ENCODE measurements around the gene PDE8B.

PDE8B gene

DNA sequence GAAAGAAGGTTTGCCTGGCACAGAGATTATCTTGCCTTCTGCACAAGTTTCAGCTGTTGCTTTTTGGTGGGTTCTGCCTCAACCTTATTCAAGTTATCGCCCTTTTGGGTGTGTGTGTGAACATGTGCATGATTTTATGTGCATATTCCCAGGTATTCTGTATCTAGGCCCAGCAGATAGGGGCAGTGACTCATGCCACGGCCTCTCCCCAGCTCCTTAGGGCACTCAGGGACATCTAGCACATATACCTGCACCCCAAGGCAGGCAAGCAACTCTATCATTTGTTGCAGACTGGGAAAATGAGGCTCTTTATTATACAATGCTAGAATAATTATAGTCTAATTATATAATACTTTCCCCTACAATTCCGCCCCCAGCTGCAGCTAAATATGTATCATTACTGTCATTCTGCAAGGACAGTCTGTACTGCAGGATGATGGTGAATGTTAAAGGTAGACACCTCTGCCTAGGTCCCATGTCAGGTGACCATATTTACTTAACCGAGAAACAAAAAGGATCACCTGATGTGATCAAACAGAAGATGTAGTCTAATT, 128.9 kb downstream of the PDE8B start:
- Histone ChIP-seq H3K27ac (no peak overlapping the region), H3K4me3 (no peak overlapping the region)

DNA sequence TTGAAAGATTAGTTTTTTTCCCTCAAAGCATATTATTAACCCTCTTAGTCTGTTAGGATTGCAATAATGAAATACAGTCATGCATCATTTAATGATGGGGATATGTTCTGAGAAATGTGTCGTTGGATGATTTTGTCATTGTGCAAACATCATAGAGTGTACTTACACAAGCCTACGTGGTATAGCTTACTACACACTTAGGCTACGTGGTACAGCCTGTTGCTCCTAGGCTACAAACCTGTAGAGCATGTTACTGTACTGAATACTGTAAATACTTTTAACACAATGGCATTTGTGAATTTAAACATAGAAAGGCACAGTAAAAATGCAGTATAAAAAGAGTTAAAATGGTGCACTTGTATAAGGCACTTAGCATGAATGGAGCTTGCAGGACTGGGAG, 132.7 kb downstream of the PDE8B start:
- Histone ChIP-seq H3K27ac (no peak overlapping the region), H3K4me3 (no peak overlapping the region)

DNA sequence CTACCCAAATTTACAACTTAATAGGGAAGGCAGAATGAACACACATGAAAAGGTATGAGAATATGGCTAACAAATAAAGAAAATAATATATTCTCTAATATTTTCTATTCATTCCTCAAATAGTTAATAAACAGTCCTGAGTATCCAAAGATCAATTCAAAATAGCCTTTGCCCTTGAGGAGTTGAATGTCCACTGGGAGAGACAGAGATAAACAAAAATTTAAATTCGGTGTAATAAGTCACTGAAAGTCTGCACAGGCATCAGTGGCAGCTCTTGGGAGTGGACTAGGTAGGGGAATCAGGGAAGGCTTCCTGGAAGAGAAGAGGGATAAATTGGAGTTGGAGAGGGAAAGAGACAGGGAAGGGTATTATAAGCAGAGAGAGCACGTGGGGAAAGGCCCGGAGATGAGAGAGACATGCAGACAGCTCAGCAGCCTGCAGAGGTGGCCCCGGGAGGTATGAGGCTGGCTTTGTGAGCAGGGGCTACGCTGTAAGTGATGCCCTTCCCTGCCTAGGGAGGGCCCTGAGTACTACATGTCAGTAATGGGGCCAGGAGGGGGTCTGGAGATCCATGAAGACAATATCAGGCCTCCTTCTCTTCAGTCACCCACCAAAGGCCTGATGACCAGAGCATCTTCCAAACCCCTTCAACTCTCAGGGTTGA, 137.1 kb downstream of the PDE8B start:
- Histone ChIP-seq H3K27ac (no peak overlapping the region), H3K4me3 (no peak overlapping the region)

DNA sequence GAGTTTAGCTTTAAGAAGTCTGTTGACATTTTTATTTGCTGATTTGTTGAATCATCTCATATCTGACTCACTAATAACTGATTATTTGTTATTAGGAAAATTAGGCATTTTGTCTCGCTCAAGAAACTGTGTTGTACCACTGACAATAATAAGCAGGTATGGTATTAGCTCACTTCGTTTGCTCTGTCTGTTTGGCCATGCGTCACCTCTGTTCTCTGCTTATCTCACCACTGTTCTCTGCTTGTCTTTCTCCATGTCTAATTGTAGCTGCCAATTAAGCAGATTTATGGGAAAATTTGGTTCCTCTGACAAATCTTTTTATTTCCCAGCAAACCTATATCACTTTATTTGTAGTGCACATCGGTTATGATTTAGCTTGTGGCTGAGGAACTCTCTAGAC, 142.8 kb downstream of the PDE8B start:
- no peak overlapping the region for H3K4me3 ChIP-seq
- no peak overlapping the region for H3K27ac ChIP-seq

DNA sequence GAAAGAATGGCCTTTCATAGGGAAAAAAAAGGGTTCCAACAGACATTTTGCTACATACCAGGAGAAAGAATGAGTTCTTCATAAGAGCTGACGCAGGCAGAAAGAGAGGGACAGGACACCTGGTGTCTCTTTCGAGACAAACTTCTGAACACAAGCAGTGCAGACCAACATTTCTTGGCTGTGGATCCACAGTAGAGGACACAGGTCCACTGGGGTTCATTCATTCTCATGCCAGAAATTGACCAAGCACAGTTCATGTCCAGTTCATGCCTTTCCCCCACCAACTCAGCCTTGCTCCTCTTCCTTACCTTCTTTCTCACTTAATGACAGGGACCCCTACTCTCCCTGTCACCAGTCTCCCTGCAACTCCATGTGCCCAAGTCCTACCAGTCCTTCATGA, 144.0 kb downstream of the PDE8B start:
- H3K27ac ChIP-seq: no peak overlapping the region

DNA sequence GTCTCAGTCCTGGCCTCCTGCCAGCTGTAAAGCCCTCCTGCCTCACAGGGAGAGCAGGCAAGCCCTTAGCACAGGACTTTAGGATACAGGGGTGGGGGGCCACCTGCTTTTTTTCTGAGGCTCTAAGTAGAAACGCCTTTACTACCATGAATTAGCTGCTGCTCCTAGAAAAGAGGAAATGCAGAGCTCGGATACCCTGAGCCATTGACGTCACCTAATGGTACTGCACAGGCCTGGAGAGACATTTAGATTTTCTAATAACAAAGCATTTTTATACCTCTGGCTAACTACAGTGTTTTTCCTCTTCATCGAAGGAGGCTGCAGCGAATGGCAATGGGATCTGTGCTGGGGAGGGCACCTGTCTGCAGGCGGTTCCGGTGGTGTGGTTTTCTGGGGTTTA, 144.6 kb downstream of the PDE8B start:
- H3K27ac ChIP-seq: no peak overlapping the region
- no peak overlapping the region for H3K4me3 ChIP-seq

More for the DNA sequence above, 144.0 kb downstream of the PDE8B start:
- H3K4me3 ChIP-seq: no peak overlapping the region

DNA sequence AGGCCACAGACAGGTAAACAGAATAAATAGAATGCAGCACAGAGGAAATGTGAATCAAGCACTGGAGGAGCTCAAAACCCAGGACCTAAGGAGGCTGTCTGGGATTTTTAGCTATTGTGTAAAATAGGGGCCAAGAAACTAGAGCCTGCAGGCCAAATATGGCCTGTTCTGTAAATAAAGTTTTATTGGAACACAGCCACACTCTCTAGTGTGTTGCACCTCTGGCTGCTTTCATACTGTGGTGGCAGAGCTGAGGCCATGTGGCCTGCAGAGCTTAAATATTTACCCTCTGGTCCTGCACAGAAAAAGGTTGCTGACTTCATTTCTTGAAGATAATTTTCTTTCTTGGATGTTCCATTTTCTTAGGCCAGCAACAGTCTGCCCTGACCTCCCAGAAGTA, 145.3 kb downstream of the PDE8B start:
- Histone ChIP-seq H3K4me3 (no peak overlapping the region), H3K27ac (no peak overlapping the region)

DNA sequence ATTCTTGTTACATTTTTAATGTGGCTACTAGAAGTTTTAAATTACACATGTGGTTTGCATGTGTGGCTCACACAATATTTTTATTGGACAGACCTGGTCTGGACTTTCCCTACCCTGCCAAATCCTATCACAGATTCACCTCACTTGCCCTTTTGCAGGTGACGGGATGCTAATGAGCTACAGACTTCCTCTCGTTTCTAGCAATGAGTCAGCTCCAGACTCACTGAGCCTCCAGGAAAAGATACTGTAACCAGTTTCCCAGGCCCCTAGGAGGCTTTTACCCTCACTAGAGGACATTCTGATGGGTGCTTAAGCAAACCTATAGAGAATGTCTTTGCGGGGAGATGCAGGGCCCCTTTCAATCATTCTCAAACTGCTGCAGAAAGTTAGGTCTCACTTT, 146.3 kb downstream of the PDE8B start:
- Histone ChIP-seq H3K4me3 (no peak overlapping the region), H3K27ac (no peak overlapping the region)

DNA sequence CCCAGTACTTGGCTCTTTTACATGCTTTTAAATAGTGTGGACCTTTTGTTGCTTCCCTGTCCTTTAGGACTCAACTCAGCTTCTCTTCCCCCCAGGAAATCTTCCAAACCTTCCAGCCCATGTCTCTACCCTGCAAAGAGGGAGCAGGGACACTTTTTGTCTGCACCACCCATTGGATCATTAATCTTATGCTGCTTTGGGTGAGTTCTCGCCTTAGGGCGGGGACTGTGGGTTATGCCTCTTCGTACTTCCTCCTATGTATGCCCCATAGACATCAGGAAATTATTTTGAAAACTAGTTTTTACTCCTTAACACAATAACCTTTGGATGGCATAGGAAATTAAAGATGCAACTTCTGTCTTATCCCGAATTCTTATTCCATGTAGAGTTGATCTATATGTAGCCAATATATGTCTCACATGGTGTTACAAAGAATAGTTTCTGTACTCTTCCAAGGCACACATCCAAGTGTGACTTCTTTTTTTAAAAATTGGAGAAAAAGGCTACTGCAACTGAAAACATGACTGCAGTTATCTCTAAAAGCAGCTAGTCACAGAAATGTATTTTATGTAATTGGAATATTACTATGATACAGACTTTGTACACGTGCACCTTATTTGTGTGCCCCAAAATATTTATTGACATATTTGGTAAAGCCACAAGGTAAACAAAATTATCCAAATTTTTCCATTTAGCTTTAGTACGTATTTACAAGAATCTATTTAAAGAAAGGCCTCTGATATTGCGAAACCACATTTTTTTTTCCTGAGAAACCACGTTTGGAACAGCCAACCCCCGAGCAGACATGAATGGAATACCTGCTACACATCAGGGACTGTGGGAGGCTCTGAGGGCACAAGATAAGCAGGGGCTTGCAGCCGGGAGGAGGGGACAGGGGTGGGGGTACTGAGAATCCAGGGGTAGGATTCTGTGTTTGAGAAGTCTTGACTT, 148.1 kb downstream of the PDE8B start:
- no peak overlapping the region for H3K4me3 ChIP-seq
- no peak overlapping the region for H3K27ac ChIP-seq

DNA sequence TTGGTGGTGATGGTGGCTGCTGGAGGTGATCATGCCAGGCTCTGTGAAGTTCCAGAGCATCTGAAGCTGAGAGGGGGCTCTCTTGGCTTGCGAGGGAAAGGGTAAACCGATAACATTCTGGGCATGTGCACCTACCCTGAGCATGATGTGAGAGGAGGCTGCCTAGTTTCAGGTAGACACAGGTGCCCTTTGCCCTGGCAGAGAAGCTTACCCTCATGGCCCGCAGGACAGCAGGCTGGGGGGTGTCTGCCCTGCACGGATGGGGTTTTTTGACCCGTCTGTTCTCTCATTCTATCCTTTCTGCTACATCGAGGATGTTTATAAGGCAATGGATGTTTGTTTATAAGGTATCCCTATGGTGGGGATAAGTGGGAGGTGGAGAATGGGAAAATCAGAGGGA, 148.8 kb downstream of the PDE8B start:
- no peak overlapping the region for H3K27ac ChIP-seq
- H3K4me3 ChIP-seq: no peak overlapping the region

DNA sequence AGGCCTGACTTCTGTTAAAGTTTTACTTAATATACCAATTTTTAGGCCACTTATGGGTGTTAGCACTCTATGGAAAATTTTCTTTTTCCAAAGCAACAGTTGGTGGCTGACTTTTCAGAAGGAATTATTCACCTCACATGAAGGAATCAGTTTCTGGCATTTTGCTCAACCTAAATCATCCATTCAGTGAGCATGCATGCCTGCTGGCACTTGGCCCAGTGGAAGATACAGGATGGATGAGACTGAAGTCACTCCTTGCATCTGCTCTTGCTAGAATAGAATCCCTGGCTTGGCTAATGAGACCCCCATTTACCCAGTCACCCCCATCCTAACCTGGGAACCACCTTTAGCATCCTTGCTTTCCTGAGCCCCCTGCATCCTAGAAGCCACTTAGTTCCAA, 149.9 kb downstream of the PDE8B start:
- Histone ChIP-seq H3K4me3 (no peak overlapping the region), H3K27ac (no peak overlapping the region)

DNA sequence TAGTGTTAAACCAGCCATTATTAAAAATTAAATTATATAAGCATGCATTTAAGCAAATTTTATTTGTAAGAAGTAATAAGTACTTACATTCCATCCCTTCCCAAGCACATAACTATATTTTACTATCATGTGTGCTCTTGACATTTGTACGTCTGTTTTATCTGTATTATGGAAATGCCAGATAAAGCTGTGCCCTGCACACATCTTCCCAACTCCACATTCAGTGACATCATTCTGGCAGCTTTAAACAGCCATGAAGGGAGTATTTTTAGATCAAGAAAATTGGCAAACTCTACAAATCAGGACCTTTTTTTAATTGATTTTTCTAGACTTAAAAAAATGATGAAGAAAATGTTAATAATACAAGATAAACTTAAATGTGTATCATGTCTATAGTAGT, 150.5 kb downstream of the PDE8B start:
- Histone ChIP-seq H3K27ac (no peak overlapping the region), H3K4me3 (no peak overlapping the region)

DNA sequence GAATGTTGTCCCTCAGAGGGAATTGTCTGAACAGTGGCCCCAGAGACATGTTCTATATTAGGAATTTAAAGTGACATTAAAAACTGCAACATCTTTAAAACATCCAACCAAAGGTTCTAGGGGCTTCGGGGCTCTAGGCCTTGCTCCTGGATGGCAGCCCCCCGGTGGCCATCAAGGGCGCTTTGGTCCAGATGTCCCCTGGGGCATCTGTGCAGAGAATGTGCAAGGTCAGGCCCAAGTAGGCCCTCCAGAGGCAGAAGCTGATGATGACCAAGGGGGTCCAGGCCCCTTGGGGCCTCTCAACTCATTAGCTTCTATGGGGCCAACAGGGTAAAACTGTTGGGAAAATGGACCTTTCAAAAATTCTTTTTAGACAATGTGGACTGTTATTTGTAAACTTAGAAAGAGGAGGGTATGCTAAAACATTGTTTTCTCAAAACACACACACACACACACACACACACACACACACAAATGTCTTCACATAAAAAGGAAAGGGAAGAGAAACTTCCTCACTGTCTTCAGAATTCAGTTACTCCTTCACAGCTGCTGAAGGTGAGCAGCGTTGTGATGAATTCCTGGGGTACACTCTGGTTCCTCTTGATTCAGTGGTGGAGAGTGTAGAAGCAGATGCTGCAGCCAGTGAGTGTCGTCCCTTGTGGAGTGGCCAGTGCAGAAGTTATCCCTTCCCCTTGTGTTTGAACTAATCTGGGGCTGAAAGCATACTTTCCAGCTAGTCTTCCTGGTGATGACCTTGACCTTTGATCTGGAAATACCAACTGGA, 156.4 kb downstream of the PDE8B start:
- Histone ChIP-seq H3K27ac (no peak overlapping the region), H3K4me3 (no peak overlapping the region)

DNA sequence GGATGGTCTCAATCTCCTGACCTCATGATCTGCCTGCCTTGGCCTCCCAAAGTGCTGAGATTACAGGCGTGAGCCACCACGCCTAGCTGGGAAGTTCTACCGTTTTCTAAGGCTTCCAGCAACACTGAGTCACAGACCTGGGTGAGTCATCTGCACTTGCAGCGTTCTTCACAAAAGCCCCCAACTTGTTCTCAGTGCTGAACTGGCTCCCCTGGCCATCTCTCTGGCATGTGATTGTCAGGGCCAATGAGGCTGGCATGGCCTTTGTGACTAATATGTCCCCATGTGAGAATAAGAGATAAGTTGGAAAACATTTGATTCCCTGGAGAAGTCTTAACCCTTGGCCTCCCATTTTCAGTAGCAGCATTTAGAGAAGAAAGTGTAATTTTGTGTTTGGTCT, 157.3 kb downstream of the PDE8B start:
- H3K27ac ChIP-seq: no peak overlapping the region
- H3K4me3 ChIP-seq: no peak overlapping the region

DNA sequence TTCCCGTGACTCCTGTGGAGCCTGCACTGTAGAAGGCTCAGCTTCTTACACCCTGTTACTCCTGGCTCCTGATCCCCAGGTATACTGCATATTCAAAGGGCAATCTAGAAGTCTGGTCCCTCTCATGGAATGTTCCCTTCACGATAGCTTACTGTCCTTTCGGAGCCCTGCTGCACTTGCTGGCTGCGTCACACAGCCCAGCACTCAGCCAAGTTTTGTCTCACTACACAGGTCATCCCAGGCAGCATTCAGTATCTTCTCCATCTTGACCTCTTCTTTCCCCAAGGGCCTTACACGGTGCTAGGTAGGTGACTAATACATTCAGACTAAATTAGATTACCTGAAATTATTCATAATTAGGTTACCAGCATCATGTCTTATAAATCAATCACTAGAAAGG, 157.9 kb downstream of the PDE8B start:
- Histone ChIP-seq H3K27ac (no peak overlapping the region), H3K4me3 (no peak overlapping the region)

DNA sequence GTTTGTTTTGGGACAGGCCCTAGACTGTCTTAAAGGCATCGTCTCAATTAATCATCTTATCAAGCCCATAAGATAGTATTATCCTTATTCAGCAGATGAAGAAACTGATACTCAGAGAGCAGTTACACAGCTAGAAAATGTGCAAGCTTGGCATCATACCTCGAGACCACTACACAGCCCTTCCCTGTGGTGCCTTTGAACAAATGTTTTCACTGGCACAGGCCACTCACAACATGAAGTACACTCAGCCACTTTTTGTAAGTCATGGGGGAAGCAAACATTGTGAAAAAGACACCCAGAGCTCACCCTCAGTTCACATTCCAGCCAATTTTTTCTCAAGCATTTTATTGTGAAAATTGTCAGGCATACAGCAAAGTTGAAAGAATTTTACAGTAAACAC, 159.1 kb downstream of the PDE8B start:
- Histone ChIP-seq H3K27ac (no peak overlapping the region), H3K4me3 (no peak overlapping the region)

DNA sequence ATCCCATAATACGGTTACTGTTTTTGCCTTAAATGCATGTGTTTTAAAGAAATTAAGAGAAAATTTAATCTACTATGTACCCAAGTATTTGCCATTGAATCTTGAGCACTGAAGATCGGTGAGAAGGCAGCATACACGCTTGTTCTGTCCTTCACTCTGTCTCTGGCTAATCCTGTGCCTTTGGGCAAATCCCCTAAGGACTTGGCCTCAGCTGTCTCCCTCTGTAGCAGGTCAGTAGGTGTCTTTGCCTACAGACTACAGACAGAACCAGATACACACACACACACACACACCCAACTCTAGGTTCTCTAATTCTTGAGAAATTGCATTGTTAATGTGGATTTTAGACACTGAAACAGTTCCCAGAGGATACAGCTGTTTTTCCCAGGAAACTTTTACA, 164.2 kb downstream of the PDE8B start:
- H3K4me3 ChIP-seq: no peak overlapping the region
- no peak overlapping the region for H3K27ac ChIP-seq

DNA sequence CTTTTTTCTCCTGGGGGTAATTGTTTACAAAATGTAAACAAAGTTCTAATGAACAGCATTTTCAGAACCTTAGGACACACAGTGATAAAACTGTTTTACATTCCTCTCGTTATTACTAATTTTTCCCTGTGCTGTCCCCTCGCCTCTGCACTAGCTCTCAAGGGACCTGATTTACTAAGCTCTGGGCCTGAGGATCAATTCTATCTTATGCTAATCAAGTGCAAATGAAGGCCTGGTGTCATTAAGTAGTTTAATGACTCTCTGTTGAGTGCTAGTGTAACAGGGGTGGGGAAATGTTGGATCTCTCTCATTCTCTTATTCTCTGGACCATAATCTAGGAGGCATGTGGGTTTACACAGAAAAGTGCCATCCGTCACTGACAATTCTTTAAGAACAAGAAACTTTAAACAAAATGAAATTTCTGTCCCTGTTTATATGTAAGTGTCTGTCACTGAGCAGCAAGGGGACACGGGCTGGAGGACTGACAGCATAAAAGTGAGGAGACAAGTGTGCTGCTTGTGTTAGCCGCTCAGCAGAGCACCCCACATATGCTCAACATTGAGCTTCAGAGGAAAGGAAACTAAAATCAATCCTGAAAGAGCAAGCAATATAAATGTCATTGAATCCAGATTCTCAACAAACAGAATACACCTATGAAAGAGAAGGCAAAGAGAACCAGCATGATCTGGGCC, 166.3 kb downstream of the PDE8B start:
- Histone ChIP-seq H3K27ac (no peak overlapping the region), H3K4me3 (no peak overlapping the region)

DNA sequence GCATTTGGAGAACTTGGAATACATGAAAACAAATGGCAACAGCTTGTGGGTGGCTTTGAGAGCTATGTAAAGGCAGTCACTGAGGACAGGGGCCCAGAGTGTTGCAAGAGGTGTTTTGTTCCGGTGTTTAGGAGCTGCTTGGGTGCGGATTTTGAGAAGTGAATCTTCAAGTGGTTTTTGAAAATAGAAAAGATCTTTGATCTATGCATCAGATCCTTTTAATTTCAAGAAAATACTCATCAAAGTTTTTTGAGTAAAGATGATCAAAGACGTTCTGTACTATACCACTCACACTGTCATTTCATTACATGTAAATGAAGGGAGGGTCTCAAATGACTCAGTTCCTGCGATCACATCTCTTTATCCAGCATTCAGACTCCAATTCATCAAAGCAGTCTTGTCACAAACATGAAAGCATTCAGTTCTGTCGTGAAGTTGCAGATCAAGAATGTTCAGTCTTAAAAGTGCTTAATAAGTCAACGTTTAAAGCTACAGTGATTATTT, 169.1 kb downstream of the PDE8B start:
- Histone ChIP-seq H3K27ac (no peak overlapping the region), H3K4me3 (no peak overlapping the region)

DNA sequence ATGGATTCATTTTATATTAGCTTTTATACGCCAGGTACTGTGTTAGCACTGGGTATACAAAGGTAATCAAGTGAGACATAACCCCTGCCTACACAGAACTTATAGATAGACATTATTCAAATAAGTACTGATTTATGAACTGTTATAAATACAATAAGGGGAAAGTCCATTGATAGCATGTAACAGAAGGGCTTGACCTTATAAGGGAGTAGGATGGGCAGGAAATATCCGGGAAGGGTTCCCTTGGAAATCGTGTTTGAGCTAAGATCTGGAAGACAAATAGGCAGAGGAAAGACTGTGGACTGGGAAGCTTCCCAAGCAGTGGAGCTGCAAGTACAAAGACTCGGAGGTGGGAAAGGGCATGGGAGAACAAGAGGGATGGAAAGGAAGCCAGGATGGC, 170.2 kb downstream of the PDE8B start:
- no peak overlapping the region for H3K4me3 ChIP-seq
- H3K27ac ChIP-seq: no peak overlapping the region
